GM21423 (cell line): ENCODE results near the gene PCGF5.
"Not testable (repeated sequence)": the region's sequence is repeated elsewhere in the genome, so short reads cannot be mapped to it uniquely, and the experiment has no call there.

Experiments
- ATAC-seq: cut with Tn5 transposase; IDR thresholded peaks from one replicate; pipeline ENCODE4 v1.9.1; 2021; ENCODE audit warnings: mild to moderate bottlenecking, moderate library complexity; ENCODE audit not compliant: unreplicated experiment

The PCGF5 gene

GRCh38 chr10:91220194-91220953 lies at the start of gene PCGF5:
PCGF5 (plus strand) TSS chr10:91220663; CDS start chr10:91222872, 2,209 bp downstream.
- peak; percentile 94 for ATAC-seq

- no peak for ATAC-seq
These were observed 49.0 kb upstream of the PCGF5 start for GRCh38 chr10:91171485-91171884.

- no peak for ATAC-seq
These were observed 48.1 kb upstream of the PCGF5 start for GRCh38 chr10:91172348-91172747.

GRCh38 chr10:91185239-91185875 lies 35.1 kb upstream of the PCGF5 start:
- no peak for ATAC-seq

GRCh38 chr10:91187156-91187555 lies 33.3 kb upstream of the PCGF5 start:
- no peak for ATAC-seq

GRCh38 chr10:91188010-91188409 lies 32.5 kb upstream of the PCGF5 start:
- ATAC-seq, result not testable (repeated sequence)

GRCh38 chr10:91188889-91189288 lies 31.6 kb upstream of the PCGF5 start:
- no peak for ATAC-seq

GRCh38 chr10:91190388-91190870 lies 30.0 kb upstream of the PCGF5 start:
- ATAC-seq, result no peak

GRCh38 chr10:91190876-91191583 lies 29.4 kb upstream of the PCGF5 start:
- ATAC-seq, result peak; percentile 53

- no peak for ATAC-seq
These were observed 28.9 kb upstream of the PCGF5 start for GRCh38 chr10:91191584-91191919.

GRCh38 chr10:91194497-91195179 lies 25.8 kb upstream of the PCGF5 start:
- no peak for ATAC-seq

- no peak for ATAC-seq
These were observed 24.0 kb upstream of the PCGF5 start for GRCh38 chr10:91196268-91197048.

- ATAC-seq, result no peak
These were observed 23.3 kb upstream of the PCGF5 start for GRCh38 chr10:91197127-91197526.

GRCh38 chr10:91198781-91199180 lies 21.7 kb upstream of the PCGF5 start:
- peak; percentile 73 for ATAC-seq

- no peak for ATAC-seq
These were observed 19.9 kb upstream of the PCGF5 start for GRCh38 chr10:91200314-91201212.

- ATAC-seq, result peak; percentile 39
These were observed 19.1 kb upstream of the PCGF5 start for GRCh38 chr10:91201213-91201996.

GRCh38 chr10:91206427-91206826 lies 14.0 kb upstream of the PCGF5 start:
- peak; percentile 41 for ATAC-seq

- ATAC-seq, result peak; percentile 9
These were observed 13.5 kb upstream of the PCGF5 start for GRCh38 chr10:91206837-91207474.
